HT1080 (cell line): ENCODE results near the gene ANLN. TPM values are rescaled to one million over a fixed set of nuclear protein-coding genes. Genes with fewer than 3 reads are reported as not detected.

Source experiments
- DNase-seq: peaks from one replicate; pipeline ENCODE4 v3.0.0-alpha.2; 2015; ENCODE audit warnings: low read depth
- total RNA-seq: library from RNA; depleted of rRNA; stranded (reverse); fragments of >200 nt; shearing (Covaris generic); gene quantifications from 2 replicates; pipeline ENCODE4 v1.2.3, GENCODE V29; 2014; rRNA removed

ANLN gene
- total RNA-seq, 1 experiment from 2014 or later, result 142 TPM

- no peak for DNase-seq
Measured at GRCh38 chr7:36497775-36498174, 108.1 kb downstream of the ANLN start.

Other genes starting within 250 kb of the ANLN start
- gene EEPD1, start 236.6 kb upstream of the ANLN start, total RNA-seq, result 6.2 and 9.4 TPM in 2 replicates